HG02678 (cell line): Measurements from ENCODE around the gene RHOG.
A peak's percentile ranks its signal among the peaks of the same experiment; 100 is the strongest.

Source experiments
- ATAC-seq: cut with Tn5 transposase; IDR thresholded peaks from one replicate; pipeline ENCODE4 v1.9.1; 2021; ENCODE audit warnings: mild to moderate bottlenecking, moderate library complexity; ENCODE audit not compliant: unreplicated experiment

RHOG gene

DNA sequence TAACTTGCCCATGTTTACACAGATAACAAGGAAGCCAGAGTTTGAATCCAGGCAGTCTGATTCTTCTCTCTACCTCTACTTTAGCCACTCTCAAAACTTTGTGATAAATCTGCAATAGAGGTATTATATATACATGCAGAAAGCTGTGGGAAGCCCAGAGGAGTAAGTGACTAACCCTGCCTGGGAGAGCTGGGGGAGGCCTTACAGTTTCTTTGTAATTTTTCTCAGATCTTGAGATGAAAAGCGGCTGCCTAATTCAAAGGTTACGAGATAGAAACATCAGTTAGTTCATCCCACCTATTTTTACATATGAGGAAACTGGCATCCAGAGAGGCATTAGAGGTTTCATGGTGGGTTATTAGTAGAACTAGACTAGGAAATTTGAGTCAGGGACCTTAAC lies 19.6 kb upstream of the RHOG start:
- no peak for ATAC-seq

DNA sequence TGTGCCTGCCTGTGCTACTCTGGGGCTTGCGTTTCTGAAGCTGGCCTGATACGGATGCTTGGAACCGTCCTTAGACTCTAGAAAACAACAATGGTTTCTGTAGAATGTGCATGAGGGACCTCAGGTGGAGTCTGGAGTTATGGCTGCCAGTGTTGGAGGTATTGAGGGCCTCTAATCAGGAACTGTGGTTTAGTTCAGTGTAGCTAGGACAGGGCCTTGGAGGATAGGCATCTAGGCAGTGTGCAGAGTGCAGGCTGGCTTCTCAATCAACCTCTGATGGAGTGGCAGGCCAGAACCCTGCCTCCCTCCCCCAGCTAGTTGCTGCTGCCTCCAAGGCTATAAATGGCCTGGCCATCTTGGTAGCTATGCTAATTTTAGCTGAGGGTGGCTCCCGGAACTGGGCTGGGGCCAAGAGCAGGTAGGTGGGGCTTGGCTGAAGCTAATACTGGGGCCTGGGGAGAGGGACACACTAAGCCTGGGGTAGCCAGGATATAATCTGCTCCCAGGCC lies 18.7 kb upstream of the RHOG start:
- ATAC-seq, result peak; percentile 30

DNA sequence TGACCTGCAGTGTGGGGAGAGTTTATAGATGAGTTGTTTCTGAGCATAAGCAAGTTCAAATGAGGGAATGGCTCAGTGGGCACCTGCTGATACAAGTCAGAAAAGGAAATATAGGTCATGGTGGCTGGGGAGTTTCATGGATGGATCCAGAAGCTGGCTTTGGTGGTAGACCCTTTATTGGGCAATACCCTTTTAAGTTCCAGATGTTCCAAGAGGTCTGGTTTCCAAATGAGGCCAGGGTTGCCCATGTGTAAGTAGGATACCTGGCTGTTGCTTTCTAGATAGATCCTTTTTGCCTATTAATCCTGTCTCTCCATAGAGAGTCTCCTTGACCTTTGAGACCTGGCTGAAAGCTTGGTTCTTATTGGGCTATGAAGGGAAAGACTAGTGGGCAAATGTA lies 16.9 kb upstream of the RHOG start:
- ATAC-seq, result no peak

DNA sequence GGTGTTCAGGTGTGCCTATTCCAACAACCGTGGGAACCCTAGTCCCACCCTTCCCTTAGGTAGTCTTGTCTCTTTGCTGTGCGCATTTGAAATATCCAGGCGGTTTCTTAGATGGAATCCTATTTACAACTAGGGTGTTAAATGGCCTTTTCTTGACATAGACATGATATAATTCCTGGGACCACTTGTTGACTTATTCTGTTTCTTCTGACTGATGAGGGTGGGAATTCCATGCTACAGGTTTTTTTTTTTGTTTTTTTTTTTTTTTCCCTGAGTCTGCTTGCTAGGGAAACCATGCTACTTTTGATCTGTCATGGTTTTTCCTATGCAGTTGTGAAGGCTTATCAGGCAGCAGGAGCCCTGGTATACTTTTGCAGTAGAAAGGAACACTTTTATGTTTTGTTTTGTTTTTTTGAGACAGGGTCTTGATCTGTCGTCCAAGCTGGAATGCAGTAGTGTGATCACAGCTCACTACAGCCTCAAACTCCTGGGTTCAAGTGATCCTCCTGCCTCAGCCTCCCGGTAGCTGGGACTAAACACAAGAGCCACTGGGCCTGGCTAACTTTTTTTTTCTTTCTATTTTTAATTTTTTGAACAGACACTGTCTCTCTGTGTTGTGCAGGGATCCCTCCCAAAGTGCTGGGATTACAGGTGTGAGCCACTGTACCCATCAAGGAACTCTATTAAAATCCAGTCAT lies 16.2 kb upstream of the RHOG start:
- no peak for ATAC-seq

DNA sequence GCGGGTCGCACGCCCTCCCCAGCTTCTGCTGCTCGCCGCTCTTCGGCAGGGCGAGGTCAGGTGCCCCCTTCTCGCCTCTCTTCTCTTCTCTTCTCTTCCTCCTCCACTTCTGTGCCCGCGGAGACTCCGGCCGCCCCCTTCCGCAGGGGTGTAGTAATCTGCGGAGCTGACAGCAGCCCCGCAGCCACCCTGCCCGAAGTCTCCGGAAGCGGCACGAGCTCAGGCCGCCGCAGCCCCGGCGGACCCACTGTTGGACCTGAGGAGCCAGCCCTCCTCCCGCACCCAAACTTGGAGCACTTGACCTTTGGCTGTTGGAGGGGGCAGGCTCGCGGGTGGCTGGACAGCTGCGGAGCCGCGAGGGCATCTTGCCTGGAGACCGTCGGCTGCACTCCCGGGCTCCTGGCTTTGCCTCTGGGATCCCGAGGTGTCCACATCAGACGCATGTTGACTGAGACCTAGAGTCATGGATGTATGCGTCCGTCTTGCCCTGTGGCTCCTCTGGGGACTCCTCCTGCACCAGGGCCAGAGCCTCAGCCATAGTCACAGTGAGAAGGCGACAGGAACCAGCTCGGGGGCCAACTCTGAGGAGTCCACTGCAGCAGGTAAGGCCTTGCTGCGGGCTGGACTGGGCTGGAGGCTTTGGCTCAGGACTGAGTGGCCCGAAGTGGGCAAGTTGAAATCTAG lies 15.2 kb upstream of the RHOG start:
- ATAC-seq, result peak; percentile 22

DNA sequence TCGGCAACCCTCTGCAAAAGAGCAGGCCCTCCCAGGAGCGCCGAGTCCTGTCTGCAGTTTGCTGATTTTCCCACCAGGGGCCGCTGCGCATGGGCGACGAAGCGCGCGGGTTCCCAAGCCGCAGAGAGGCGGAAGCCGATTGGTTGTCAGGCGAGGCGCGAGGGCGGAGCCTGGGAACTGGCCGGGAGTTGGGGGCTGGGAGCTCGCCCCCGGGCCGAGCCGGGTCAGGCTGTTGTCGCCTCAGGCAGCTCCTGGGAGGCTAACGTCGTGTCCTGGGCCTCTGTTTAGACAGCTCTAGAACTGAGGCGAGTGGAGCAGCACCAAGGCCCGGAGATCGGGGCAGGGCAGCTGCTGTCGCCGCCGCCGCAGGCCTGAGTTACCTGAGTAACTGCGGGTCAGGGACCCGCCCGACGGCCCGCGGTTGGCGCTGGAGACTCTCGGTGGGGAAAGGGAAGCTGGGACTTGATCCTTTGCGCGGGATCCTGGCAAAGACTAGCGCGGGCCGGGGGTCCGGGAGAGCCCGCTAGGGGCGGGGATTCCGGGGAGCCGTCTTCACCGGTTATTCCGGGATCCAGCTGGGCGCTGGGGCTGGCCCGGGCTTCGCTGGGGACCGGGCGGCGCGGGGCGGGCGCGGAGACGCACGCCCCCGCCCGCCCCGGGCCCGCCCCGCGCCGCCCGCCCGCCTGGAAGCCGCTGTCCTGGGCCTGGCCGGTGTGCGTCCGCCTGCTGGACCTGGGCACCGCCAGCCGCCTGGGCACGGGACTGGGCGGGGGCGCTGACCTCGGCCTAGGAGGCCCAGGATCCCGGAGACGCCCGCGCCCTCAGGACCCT lies 14.4 kb upstream of the RHOG start, which contains the start of gene STIM1:
STIM1 (plus strand) TSS at position 688 of the 831 bp plus-strand sequence. CDS start 607 bp downstream, outside the sequence.
- peak; percentile 67 for ATAC-seq

DNA sequence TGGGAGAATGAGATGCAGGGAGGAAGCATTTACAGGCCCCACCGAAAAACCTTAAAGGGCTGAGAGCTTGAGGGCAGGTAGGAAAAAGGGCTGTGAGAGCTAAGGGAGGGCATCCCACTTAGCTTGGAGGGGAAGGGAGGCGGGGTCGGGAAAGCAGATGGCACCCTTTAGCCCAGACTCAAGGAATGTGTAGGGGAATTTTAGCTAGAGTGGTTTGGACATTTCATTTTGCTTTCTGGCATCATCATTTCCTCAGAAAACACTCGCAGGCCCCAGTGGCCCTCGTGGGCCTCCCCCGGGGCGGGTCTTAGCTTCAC lies 13.9 kb upstream of the RHOG start:
- no peak for ATAC-seq

DNA sequence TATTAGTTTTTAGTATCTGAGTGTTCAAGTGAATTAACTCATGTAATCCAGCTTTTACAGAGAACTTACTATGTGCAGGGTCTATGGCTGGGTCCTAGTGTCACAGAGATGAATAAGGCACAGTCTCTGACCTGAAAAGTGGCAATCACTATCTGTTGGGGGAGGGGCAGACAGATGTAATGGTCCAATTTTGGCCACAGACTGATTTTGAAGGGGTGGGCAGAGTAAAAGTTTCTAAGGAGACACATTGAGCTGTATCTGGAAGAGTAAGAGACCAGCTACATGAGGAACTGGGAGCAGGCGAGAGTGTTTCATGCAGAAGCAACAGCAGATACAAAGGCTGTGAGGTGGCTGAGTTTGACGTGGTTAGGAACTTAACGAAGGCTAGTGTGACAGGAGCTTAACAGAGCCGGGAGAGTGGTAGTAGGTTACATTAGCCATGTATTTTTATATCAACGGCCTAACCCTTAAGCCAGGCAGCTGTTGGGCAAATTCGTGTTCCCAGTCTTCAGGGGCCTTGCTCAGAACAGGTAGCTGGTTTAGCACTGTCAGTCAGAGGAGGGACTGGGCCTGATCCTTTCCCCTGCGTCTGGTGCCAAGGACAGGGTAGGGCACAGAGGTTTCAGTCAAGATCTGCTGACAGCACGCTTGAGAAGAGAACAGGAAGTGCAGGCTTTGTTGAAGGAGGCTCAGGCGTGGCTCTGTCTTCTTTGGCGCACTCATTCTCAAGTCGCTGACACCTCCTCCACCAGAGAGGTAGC lies 13.3 kb upstream of the RHOG start:
- peak; percentile 33 for ATAC-seq

DNA sequence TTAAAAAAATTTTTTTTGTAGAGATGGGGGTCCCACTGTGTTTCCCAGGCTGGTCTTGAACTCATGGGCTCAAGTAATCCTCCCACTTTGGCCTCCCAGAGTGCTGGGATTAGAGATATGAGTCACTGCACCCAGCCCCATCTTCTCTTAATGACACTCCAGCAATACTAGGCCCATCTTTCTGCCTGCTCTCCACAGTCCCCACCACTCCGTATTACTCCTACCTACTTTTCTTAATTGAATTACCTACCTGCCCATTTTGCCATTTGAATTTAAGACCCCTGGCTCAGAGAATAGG lies 12.7 kb upstream of the RHOG start:
- ATAC-seq, result no peak

DNA sequence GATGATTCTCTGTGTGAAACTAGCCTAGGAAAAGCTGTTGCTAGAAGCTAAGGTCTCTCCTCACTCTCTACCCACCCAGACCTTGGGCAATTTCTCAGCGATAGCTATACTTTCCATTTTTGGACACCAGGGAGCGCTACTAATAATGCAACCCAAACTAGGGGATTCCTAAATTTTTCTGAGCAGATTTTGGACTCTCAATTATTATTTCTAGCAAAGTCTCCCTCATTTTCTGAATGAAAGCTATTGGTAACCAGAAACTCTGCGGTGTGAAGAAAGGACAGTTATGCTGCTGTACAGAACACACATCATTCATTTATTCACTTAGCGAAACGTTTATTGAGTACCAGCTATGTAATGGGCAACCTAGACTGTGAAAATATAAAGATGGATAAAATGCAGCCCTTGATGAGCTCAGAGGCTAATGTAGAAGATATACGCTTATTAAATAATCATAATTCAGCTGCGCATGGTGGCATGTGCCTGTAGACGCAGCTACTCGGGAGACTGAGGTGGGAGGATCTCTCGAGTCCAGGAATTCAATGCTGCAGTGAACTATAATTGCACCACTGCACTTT lies 8.6 kb upstream of the RHOG start:
- ATAC-seq, result no peak

DNA sequence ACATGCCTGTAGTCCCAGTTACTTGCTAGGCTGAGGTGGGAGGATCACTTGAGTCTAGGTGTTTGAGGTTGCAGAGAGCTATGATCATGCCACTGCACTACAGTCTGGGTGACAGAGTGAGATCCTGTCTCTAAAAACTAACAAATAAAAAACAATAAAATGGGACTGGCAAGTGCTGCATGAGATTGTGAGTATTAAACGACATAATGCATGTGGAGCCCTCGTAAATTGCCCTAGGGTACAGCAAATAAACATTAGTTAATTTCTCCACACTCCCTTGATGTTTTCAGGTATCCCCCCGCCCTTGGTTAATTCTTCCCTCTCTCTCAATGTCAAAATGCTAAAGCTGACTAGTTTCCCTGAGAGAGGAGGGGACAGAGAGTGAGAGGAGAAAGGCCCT lies 4.9 kb upstream of the RHOG start:
- no peak for ATAC-seq

DNA sequence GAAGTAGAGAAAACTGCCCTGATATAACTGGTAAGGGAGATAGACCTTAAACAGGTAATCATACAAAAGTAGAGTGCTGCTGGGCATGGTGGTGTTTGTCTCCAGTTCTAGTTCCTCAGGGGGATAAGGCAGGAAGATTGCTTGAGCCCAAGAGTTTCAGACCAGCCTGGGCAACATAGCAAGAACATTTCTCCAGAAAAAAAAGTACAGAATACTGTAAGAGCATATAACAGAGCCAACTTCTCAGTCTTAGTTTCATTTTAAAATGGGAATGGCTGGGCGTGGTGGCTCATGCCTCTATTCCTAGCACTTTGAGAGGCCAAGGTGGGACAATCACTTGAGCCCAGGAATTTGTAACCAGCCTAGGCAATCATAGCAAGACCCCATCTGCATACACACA lies 4.5 kb upstream of the RHOG start:
- no peak for ATAC-seq

DNA sequence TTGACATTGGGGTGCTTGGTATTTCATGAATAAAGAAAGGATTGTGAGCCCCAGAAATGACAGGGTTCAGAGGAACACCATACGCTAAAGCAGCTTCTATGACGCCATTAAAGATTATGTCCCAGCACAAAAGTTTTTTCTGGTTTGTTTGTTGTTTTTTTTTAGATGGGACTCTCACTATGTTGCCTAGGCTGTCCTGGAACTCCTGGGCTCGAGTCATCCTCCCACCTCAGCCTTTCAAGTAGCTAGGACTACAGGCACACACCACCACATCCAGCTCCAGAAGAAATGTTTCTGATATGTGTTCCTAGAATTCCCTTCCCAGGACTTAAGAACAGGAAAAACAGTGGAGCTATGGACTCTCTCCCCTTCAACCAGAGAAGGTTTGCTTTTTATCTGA lies 2.6 kb upstream of the RHOG start:
- no peak for ATAC-seq

DNA sequence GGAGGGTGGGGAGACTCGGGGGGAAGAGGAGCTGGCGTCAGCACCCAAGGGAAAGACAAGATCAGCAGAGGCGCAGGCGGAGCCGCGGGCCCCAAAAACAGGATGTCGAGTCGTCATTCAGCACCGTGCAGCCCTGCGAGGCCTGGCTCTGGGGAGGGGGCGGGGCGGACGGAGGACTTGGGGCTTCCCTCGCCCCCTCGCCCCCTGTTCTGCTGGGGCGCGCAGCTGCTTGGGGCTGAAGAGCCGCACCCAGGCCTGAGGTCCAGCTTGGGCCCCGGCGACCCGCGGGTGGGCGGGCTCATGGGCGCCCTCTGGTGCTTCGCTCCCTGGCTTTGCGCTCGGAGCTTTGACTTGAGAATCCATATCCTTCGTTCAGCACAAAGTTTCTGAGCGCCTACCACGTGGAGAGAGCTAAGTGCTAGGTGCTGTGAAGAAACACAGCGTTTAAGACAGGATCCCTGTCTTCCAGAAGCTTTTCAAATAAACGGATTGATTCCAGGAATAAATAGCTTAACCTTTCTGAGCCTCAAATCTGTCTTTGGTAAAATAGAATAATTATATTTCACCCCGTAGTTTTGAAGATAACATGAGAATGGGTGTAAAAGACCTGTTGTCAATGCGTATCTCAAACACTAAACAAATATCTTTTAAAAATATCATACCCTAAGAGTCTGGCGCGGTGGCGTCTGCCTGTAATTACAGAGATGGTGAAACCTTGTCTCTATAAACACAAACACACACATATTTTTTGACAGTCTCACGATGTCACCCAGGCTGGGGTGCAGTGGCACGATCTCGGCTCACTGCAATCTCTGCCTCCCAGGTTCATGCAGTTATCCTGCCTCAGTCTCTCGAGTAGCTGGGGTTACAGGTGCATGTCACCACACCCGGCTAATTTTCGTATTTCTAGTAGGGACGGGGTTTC lies 929 bp upstream of the RHOG start:
- ATAC-seq, result peak; percentile 55

DNA sequence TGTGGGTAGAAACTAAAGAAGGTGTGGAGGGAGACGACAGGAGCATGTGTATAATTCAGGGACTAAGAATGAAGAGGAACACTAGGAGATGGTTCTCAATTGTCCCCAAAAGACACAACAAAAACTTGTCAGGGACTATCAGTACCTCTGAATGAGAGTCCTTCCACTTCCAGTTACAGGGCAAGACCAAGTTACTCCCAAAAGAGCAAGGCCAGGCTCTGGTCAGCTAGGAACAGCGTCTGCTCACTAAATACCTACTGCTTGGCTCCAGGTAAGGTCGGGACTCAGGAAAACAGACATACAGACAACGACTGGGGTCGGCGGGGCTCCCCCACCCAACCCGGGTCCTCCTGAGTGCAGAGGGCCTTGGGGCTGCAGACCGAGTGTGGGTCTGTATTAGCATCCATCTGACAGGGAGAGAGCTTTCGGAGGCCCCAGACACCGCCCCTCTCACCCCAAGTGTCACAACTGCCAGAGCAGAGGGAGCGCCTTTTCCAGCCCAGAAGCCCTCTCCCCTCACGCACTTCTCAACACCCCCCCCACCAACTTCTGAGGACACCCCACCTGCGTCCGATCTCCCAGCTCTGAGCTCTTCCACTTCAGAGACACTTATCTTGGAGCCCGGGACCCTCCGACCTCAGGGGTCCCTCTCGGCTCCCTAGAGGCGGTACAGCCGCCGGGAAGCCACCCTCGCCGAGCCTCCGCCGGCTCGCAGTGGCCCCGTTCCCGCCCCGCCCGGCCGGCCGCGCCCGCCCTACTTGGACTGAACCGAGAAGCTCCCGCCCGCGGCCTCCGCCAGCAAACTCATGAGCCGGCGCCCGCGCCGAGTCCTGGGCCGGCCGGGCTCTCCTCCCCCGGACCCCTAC lies 522 bp downstream of the RHOG start:
- ATAC-seq, result no peak

DNA sequence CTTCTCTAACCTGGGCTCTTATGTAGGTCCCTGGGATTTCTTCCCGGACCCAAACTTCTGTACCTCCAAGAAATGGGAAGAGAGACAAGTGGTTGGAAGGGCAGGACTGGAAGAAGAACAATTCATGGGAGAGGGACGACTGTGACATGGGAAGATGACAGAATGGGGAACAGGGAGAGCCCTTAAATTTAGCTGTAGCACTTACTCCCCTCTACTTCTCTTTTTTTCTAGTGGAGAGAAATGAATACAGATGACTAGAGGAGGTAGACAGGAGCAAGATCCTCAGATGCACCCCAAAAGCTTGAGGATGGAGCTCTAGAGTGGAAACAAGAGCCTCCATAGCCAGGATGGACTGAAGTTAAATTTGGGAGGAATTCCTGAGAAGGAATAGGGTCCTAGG lies 2.3 kb downstream of the RHOG start:
- ATAC-seq, result no peak

DNA sequence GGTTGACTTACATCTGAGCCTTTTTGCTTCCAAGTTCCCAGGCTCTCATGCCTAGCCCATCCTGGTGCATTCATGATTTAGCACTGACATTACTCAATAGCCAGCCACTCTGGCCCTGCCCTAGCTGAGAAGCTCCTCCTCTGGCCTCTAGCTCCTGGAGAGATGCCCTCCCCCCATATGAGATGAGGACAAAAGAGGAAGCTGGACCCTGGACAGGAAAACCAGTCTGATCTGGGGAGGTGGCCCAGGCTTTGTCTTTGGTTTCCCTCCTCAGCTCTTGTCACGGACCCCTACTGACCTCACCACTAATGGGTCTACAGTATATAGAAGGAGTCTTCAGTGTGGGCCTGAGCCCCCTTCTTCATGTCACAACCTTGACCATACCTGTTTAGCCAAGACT lies 3.0 kb downstream of the RHOG start:
- no peak for ATAC-seq

DNA sequence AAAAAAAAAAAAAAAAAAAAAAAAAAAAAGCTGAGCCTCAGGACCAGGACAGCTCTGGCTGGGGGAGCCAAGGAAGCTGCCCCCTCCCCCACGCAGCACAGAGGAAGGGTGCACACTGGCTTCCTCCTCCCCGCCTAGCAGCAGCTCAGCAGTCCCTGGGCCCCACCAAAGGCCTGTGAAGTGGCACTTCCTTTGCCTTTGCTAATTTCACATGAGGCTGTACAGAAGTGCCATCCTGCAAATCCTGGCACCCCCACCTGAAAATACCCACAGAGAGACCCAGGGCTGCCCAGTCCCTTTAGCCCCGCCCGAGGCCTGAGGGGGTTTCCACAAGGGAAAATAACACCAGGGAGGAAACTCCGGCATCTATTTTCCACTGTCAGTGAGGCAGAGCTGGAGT lies 3.9 kb downstream of the RHOG start:
- ATAC-seq, result no peak

DNA sequence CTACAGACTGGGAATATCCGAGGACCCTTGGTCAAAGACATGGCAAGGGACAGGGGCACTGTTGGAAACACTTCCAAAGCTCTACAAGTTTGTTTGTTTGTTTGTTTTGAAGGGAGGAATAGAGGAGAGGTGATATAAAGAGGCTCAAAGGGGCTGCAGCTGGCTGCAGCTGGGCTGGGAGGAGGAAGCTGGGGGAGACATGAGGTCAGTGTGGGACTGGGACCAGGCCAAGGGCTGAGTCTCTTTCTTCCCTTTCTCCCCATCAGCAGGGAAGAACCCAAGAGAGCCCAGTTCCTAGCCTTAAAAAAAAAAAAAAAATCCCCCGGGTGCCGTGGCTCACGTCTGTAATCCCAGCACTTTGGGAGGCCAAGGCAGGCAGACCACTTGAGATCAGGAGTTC lies 5.0 kb downstream of the RHOG start:
- ATAC-seq, result no peak
